GM12878 (cell line): ENCODE data around the gene FBN3.

ENCODE experiments used
- CEBPB ChIP-seq, 2 experiments: fragments of 150-350 bp in 1 of 2; IDR thresholded peaks; 2 replicates each; pipeline ENCODE4 v1.6.1; 2012 to 2014; ENCODE audit warnings: low read depth in 2 of 2, low read length in 2 of 2, borderline replicate concordance in 1 of 2, inconsistent platforms in 1 of 2
- POLR2AphosphoS5 ChIP-seq: IDR thresholded peaks from 2 replicates; pipeline ENCODE4 v1.6.1; 2011; ENCODE audit warnings: mild to moderate bottlenecking, low read length, inconsistent platforms

- no peak for TF ChIP-seq CEBPB (IDR thresholded peaks at IDR 0.05; ENCODE audit: borderline replicate concordance in 1 of 2, low read depth in 2 of 2, low read length in 2 of 2)
- no peak for TF ChIP-seq POLR2AphosphoS5
These were observed 16.4 kb downstream of the FBN3 start for GRCh38 chr19:8132858-8133458.
